ENCODE results near the gene FSTL5. TPM values are rescaled to one million over a fixed set of nuclear protein-coding genes. Genes with fewer than 3 reads are reported as not detected.

FSTL5 gene
- total and polyA plus RNA-seq, 2 of the 8 experiments (the other 6 are each of a cell fraction or from before 2014, with no cell fraction given), result 0.09 to 0.32 TPM

DNA sequence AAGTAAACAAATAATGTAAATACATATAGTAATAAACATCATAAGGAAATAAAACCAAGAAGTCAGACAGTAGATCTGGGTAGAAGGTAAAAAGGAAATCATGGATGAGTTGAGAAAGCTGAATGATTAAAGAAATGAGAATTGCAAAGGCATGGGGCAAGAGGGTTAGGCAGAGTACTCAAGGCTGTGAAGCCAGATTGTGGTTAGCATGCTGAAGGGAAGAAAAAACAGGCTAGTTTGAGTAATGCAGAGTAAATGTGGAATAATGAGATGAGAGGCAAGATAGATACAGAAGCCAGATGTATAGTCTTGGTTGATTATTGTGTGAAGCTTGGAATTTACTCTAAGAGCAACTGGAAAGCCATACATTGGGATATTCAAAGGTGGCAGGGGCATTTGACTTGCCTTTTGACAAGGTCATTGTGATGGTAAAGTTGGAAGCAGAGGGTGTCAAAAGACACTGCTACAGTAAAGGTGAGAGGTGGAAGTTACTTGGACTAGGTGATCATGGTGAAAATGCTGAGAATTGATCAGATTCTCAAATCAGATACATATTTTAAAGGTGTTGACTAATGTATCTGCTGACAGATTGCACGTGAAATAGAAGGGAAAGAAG is 307.0 kb downstream of the FSTL5 start:
- Histone ChIP-seq H3K4me3 (ENCODE audit: extremely low read depth in 1 of 4, insufficient read depth in 2 of 4, low read depth in 3 of 4, low read length in 4 of 4) (no peak overlapping the region; a peak in 1 of 8 replicates), H3K27me3 (replicated peaks in 1 of 4; ENCODE audit: control insufficient read depth in 3 of 4, extremely low read depth in 1 of 4, insufficient read depth in 3 of 4, low read length in 3 of 4) (no peaks in the 10 kb centered on the region), H2BK20ac (ENCODE audit: low read length) (no peak overlapping the region), H2BK120ac (replicated peaks; ENCODE audit: low read depth, low read length) (no peak overlapping the region), H3K27ac (ENCODE audit: low read depth, low read length) (no peak overlapping the region), H2AFZ (ENCODE audit: low read length) (no peak overlapping the region), H3K79me1 (ENCODE audit: low read depth, low read length) (no peaks in the 10 kb centered on the region), H3K14ac (ENCODE audit: insufficient read length) (no peak overlapping the region), H2BK12ac (ENCODE audit: low read depth, low read length) (no peak overlapping the region; the same call in 1 of the 2 replicates), H4K91ac (replicated peaks; ENCODE audit: insufficient read length, low read length) (no peak overlapping the region), H3K23ac (ENCODE audit: insufficient read length) (no peak overlapping the region), H3K4ac (replicated peaks; ENCODE audit: insufficient read length, low read depth, low read length) (no peak overlapping the region), H3K4me2 (ENCODE audit: insufficient read depth in 1 of 2, low read depth in 2 of 2, low read length in 2 of 2) (peak overlapping the region; percentile 33; a peak in 3 of 4 replicates), H2BK5ac (ENCODE audit: low read depth, low read length) (no peak overlapping the region), H3K23me2 (ENCODE audit: low read depth, low read length) (no peaks in the 10 kb centered on the region), H4K5ac (ENCODE audit: insufficient read length, low read depth, low read length) (no peak overlapping the region), H4K8ac (ENCODE audit: extremely low read depth, insufficient read depth, low read length) (no peak overlapping the region), H3K56ac (replicated peaks; ENCODE audit: insufficient read length, low read depth, low read length) (no peak overlapping the region), H3K36me3 (ENCODE audit: control insufficient read depth in 2 of 4, insufficient read depth in 4 of 4, low read length in 3 of 4) (no peaks in the 10 kb centered on the region), H4K20me1 (replicated peaks in 1 of 2; ENCODE audit: control insufficient read depth in 1 of 2, insufficient read depth in 2 of 2, low read length in 2 of 2) (no peaks in the 10 kb centered on the region), H3K4me1 (replicated peaks in 1 of 4; ENCODE audit: control insufficient read depth in 3 of 4, insufficient read depth in 4 of 4, low read length in 3 of 4) (peaks cover 0 to 5% (median 3%) of the 10 kb centered on the region in 4 experiments; a peak in 3 of 7 replicates), H3K18ac (ENCODE audit: extremely low read depth, low read length) (no peak overlapping the region), H3K9me3 (ENCODE audit: insufficient read depth in 2 of 2, low read depth in 1 of 2, low read length in 1 of 2) (no peaks in the 10 kb centered on the region), H3K79me2 (ENCODE audit: control insufficient read depth in 1 of 2, insufficient read depth in 2 of 2, low read length in 2 of 2) (no peaks in the 10 kb centered on the region), H2BK15ac (ENCODE audit: low read length) (no peak overlapping the region), H2AK5ac (ENCODE audit: low read depth, low read length) (no peak overlapping the region), H3K9ac (replicated peaks in 1 of 4; ENCODE audit: extremely low read depth in 1 of 4, low read depth in 3 of 4, low read length in 3 of 4) (no peak overlapping the region)
- ChIA-PET CTCF (ENCODE audit: partially characterized antibody) (interaction anchor here (0.5 kb wide), 2 partner anchors 8 to 272 kb away, joined by 3 read pairs; no protein-coding TSS in a partner anchor), POLR2A (ENCODE audit: partially characterized antibody) (no interaction called here)
- no peak for FAIRE-seq
- WGBS, 2 experiments (ENCODE audit: extremely low coverage in 1 of 2, insufficient coverage in 1 of 2, insufficient read length in 1 of 2, insufficient replicate concordance in 2 of 2, low coverage in 1 of 2, low lambda C conversion rate in 2 of 2, missing lambda C conversion rate in 1 of 2), result 88% methylated on average over 1 of the region's 1 CpG; no CpG with 5 or more reads in 1 of the 2 experiments
- DNase-seq (ENCODE audit: low read depth in 1 of 2, low spot score in 2 of 2), result no peak
- TF ChIP-seq EP300 (IDR thresholded peaks at IDR 0.05; ENCODE audit: borderline replicate concordance in 1 of 2, low read depth in 2 of 2, low read length in 2 of 2), result no peak
- no peak for TF ChIP-seq TEAD4 (IDR thresholded peaks at IDR 0.05; ENCODE audit: low read depth, low read length)
- no peak for TF ChIP-seq NRF1 (IDR thresholded peaks at IDR 0.05; ENCODE audit: low read depth, low read length)
- TF ChIP-seq NANOG (IDR thresholded peaks at IDR 0.05; ENCODE audit: insufficient read depth, low read depth, low read length, poor library complexity, severe bottlenecking), result no peak
- no peak for TF ChIP-seq SIN3A (conservative IDR thresholded peaks at IDR 0.05 in 1 of 2, IDR thresholded peaks at IDR 0.05 in 1 of 2; ENCODE audit: low read depth in 1 of 2, low read length in 2 of 2)
- no peak for TF ChIP-seq HDAC6 (IDR thresholded peaks at IDR 0.05; ENCODE audit: low read depth, low read length)
- TF ChIP-seq MAFK (IDR thresholded peaks at IDR 0.05; ENCODE audit: low read depth, low read length), result no peak
- TF ChIP-seq PHF8 (conservative IDR thresholded peaks at IDR 0.05; ENCODE audit: low read depth, low read length), result no peak
- no peak for TF ChIP-seq CTBP2 (IDR thresholded peaks at IDR 0.05; ENCODE audit: borderline replicate concordance, insufficient read depth, insufficient read length, low read length)
- no peak for TF ChIP-seq CBX8 (IDR thresholded peaks at IDR 0.05; ENCODE audit: borderline replicate concordance, low read depth, low read length)
- TF ChIP-seq RXRA (IDR thresholded peaks at IDR 0.05; ENCODE audit: insufficient read depth, low read depth, low read length), result no peak
- TF ChIP-seq JUND (IDR thresholded peaks at IDR 0.05; ENCODE audit: low read length), result no peak

Data from H1 (cell line).